ENCODE measurements around the gene TBC1D8. TPM values are rescaled to one million over a fixed set of nuclear protein-coding genes. Genes with fewer than 3 reads are reported as not detected.

Gene TBC1D8
- total RNA-seq, 1 experiment from 2014 or later: 0.97 TPM

DNA sequence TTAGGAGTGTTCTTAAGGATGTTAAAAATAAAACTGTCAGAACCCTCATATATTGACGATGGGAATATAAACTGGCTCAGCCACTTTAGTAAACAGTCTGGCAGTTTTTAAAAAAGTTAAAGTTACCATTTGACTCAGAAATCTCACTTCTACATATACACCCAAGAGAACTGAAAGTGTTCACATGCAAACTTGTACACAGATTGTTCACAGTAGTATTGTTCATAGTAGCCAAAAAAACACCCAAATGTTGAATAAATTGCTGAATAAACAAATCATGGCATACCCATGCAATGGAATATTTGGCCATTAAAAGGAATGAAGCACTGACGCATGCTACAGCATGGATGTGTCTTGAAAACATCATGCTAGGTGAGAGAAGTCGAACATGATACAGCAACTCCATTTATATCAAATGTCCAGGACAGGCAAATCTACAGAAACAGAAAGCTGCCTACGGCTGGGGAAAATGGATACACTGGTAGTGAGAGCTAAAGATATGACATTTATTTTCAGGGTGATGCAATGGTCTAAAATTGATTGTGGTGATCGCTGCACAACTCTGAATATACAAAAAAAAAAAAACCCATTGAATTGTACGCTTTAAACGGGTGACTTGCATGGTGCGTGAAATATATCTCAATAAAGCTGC lies 139.0 kb downstream of the TBC1D8 start:
- Histone ChIP-seq H3K4me2 (ENCODE audit: low read depth, low read length, poor library complexity, severe bottlenecking) (no peak overlapping the region), H3K27ac (ENCODE audit: low read length) (no peak overlapping the region), H2AFZ (ENCODE audit: low read length) (no peak overlapping the region), H4K20me1 (ENCODE audit: insufficient read depth, low read depth, low read length) (no peaks in the 10 kb centered on the region), H3K9me2 (replicated peaks; ENCODE audit: insufficient read depth, low read length) (no peaks in the 10 kb centered on the region), H3K27me3 (ENCODE audit: low read length) (no peaks in the 10 kb centered on the region), H3K36me3 (ENCODE audit: insufficient read depth, low read length) (peaks cover 9% of the 10 kb centered on the region; the same call in 1 of the 2 replicates), H3K4me1 (ENCODE audit: low read length) (no peaks in the 10 kb centered on the region), H3K9ac (ENCODE audit: low read length) (no peak overlapping the region), H3K4me3 (ENCODE audit: low read length) (no peak overlapping the region), H3K79me2 (ENCODE audit: low read length) (no peaks in the 10 kb centered on the region), H3K9me3 (ENCODE audit: low read length) (no peaks in the 10 kb centered on the region)
- no peak for DNase-seq

DNA sequence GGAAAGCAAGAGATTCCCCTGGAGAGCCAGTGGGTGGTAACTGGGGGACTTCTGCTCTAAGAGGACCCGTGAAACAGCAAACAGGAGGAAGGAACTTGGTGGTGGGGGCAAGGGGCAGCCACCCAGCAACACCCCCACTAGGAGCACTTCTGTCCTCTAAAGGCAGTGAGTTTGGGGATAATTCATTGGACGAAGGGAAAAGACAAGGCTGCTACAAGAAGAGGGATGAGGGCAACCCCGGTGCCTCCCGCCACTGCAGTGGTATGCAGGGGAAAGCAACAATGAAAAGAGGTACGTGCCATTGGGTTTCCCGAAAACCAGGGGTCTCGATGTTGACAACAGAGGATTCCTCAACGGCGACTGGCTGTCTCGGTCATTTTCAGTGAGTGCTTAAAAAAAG lies 140.0 kb downstream of the TBC1D8 start:
- Histone ChIP-seq H3K79me2 (ENCODE audit: low read length) (no peaks in the 10 kb centered on the region), H3K36me3 (ENCODE audit: insufficient read depth, low read length) (peaks cover 19% of the 10 kb centered on the region), H3K9me2 (replicated peaks; ENCODE audit: insufficient read depth, low read length) (no peaks in the 10 kb centered on the region), H4K20me1 (ENCODE audit: insufficient read depth, low read depth, low read length) (0 out of 2 replicates have a peak, but pooled peaks cover 4% of the 10 kb centered on the region), H3K9ac (ENCODE audit: low read length) (no peak overlapping the region), H3K4me3 (ENCODE audit: low read length) (no peak overlapping the region), H2AFZ (ENCODE audit: low read length) (no peak overlapping the region), H3K27ac (ENCODE audit: low read length) (no peak overlapping the region), H3K27me3 (ENCODE audit: low read length) (no peaks in the 10 kb centered on the region), H3K4me2 (ENCODE audit: low read depth, low read length, poor library complexity, severe bottlenecking) (no peak overlapping the region), H3K9me3 (ENCODE audit: low read length) (no peaks in the 10 kb centered on the region), H3K4me1 (ENCODE audit: low read length) (no peaks in the 10 kb centered on the region)
- DNase-seq: no peak

GRCh38 chr2:101007415-101008345 lies 143.5 kb downstream of the TBC1D8 start:
- Histone ChIP-seq H3K9ac (ENCODE audit: low read length) (no peak overlapping the region), H3K9me3 (ENCODE audit: low read length) (no peaks in the 10 kb centered on the region), H3K27me3 (ENCODE audit: low read length) (no peaks in the 10 kb centered on the region), H4K20me1 (ENCODE audit: insufficient read depth, low read depth, low read length) (peaks cover 26% of the 10 kb centered on the region), H3K79me2 (ENCODE audit: low read length) (peaks cover 17% of the 10 kb centered on the region), H3K9me2 (replicated peaks; ENCODE audit: insufficient read depth, low read length) (no peaks in the 10 kb centered on the region), H3K4me2 (ENCODE audit: low read depth, low read length, poor library complexity, severe bottlenecking) (no peak overlapping the region), H3K4me3 (ENCODE audit: low read length) (no peak overlapping the region), H3K36me3 (ENCODE audit: insufficient read depth, low read length) (peaks cover 53% of the 10 kb centered on the region), H3K4me1 (ENCODE audit: low read length) (peaks cover 13% of the 10 kb centered on the region), H2AFZ (ENCODE audit: low read length) (no peak overlapping the region), H3K27ac (ENCODE audit: low read length) (no peak overlapping the region)
- DNase-seq: peak; percentile 42

DNA sequence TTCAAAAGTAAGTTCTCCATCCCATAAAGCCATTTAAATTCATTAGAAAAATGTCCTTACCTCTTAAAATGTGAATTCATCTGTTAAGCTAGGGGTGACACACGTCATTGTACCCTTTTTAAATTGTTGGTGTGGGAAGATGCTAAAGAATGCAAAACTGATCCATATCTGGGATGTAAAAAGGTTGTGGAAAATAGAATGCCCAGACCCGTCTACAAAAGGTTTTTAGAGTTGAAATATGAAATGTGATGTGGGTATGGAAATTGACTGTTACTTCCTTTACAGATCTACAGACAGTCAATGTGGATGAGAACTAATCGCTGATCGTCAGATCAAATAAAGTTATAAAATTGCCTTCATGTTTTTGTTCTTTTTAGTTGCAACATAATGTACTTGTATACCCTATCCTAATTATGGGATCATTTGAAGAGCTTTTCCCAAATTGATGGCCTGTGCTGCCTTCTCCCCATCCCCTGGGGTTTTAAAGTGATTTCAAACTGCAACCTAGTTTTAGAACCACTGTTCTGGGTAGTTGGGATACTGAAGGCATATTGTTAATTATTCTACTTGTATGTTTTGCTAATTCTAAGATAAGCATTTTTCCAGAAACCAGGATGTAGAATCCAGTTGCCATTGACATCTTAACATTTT lies 145.0 kb downstream of the TBC1D8 start:
- H3K9me2 ChIP-seq (replicated peaks; ENCODE audit: insufficient read depth, low read length): no peaks in the 10 kb centered on the region; the same call in 1 of the 2 replicates
- H3K9ac ChIP-seq (ENCODE audit: low read length): no peak overlapping the region
- peaks cover 28% of the 10 kb centered on the region for H4K20me1 ChIP-seq (ENCODE audit: insufficient read depth, low read depth, low read length)
- H3K79me2 ChIP-seq (ENCODE audit: low read length): peaks cover 23% of the 10 kb centered on the region
- H3K36me3 ChIP-seq (ENCODE audit: insufficient read depth, low read length): peaks cover 57% of the 10 kb centered on the region
- no peak overlapping the region for H2AFZ ChIP-seq (ENCODE audit: low read length)
- no peak overlapping the region for H3K4me2 ChIP-seq (ENCODE audit: low read depth, low read length, poor library complexity, severe bottlenecking)
- H3K4me1 ChIP-seq (ENCODE audit: low read length): peaks cover 19% of the 10 kb centered on the region
- H3K4me3 ChIP-seq (ENCODE audit: low read length): no peak overlapping the region
- no peaks in the 10 kb centered on the region for H3K9me3 ChIP-seq (ENCODE audit: low read length)
- H3K27me3 ChIP-seq (ENCODE audit: low read length): no peaks in the 10 kb centered on the region
- no peak overlapping the region for H3K27ac ChIP-seq (ENCODE audit: low read length)
- no peak for DNase-seq

- H3K27ac ChIP-seq (ENCODE audit: low read length): no peak overlapping the region
- peaks cover 28% of the 10 kb centered on the region for H4K20me1 ChIP-seq (ENCODE audit: insufficient read depth, low read depth, low read length)
- no peak overlapping the region for H3K9ac ChIP-seq (ENCODE audit: low read length)
- H3K4me1 ChIP-seq (ENCODE audit: low read length): peaks cover 19% of the 10 kb centered on the region
- peaks cover 57% of the 10 kb centered on the region for H3K36me3 ChIP-seq (ENCODE audit: insufficient read depth, low read length)
- H3K4me2 ChIP-seq (ENCODE audit: low read depth, low read length, poor library complexity, severe bottlenecking): no peak overlapping the region
- no peak for DNase-seq
- H3K9me3 ChIP-seq (ENCODE audit: low read length): no peaks in the 10 kb centered on the region
- no peaks in the 10 kb centered on the region for H3K27me3 ChIP-seq (ENCODE audit: low read length)
- H3K4me3 ChIP-seq (ENCODE audit: low read length): no peak overlapping the region
- H3K79me2 ChIP-seq (ENCODE audit: low read length): peaks cover 23% of the 10 kb centered on the region
- no peak overlapping the region for H2AFZ ChIP-seq (ENCODE audit: low read length)
- no peaks in the 10 kb centered on the region; the same call in 1 of the 2 replicates for H3K9me2 ChIP-seq (replicated peaks; ENCODE audit: insufficient read depth, low read length)
These were observed 146.4 kb downstream of the TBC1D8 start for GRCh38 chr2:101004620-101005325.

DNA sequence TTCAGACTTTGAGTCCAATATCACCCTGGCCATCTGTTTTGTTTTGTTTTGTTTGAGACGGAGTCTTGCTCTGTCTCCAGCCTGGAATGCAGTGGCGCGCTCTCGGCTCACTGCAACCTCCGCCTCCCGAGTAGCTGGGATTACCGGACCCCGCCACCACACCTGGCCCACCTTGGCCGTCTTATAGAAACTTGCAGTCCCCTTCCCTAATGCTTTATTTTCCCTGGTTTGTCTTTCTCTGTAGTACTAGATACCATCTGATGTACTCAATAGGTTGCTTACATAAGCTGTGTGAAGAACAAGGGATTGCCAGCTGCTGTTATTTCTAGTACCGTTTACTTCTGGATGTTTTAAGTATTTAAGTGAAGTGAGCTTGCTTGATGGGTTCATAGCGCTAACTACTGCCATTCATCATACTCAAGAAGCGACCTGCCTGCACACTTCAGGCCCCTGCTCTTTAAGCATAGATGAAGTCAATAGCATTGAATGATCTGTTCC lies 147.9 kb downstream of the TBC1D8 start:
- no peak for DNase-seq
- H3K79me2 ChIP-seq (ENCODE audit: low read length): peaks cover 23% of the 10 kb centered on the region
- peaks cover 57% of the 10 kb centered on the region for H3K36me3 ChIP-seq (ENCODE audit: insufficient read depth, low read length)
- no peaks in the 10 kb centered on the region; the same call in 1 of the 2 replicates for H3K9me2 ChIP-seq (replicated peaks; ENCODE audit: insufficient read depth, low read length)
- peaks cover 19% of the 10 kb centered on the region for H3K4me1 ChIP-seq (ENCODE audit: low read length)
- no peaks in the 10 kb centered on the region for H3K27me3 ChIP-seq (ENCODE audit: low read length)
- peaks cover 28% of the 10 kb centered on the region for H4K20me1 ChIP-seq (ENCODE audit: insufficient read depth, low read depth, low read length)
- no peak overlapping the region for H2AFZ ChIP-seq (ENCODE audit: low read length)
- H3K27ac ChIP-seq (ENCODE audit: low read length): peak overlapping the region; percentile 82; the same call in 1 of the 2 replicates
- H3K4me2 ChIP-seq (ENCODE audit: low read depth, low read length, poor library complexity, severe bottlenecking): peak overlapping the region; percentile 94
- no peaks in the 10 kb centered on the region for H3K9me3 ChIP-seq (ENCODE audit: low read length)
- peak overlapping the region; percentile 94 for H3K9ac ChIP-seq (ENCODE audit: low read length)
- H3K4me3 ChIP-seq (ENCODE audit: low read length): peak overlapping the region; percentile 98

GRCh38 chr2:101002562-101003277 lies 148.5 kb downstream of the TBC1D8 start:
- Histone ChIP-seq H3K36me3 (ENCODE audit: insufficient read depth, low read length) (peaks cover 53% of the 10 kb centered on the region), H3K9ac (ENCODE audit: low read length) (peak overlapping the region; percentile 94), H2AFZ (ENCODE audit: low read length) (no peak overlapping the region), H3K4me2 (ENCODE audit: low read depth, low read length, poor library complexity, severe bottlenecking) (peak overlapping the region; percentile 94), H4K20me1 (ENCODE audit: insufficient read depth, low read depth, low read length) (peaks cover 28% of the 10 kb centered on the region), H3K4me1 (ENCODE audit: low read length) (peaks cover 19% of the 10 kb centered on the region), H3K9me2 (replicated peaks; ENCODE audit: insufficient read depth, low read length) (no peaks in the 10 kb centered on the region; the same call in 1 of the 2 replicates), H3K27ac (ENCODE audit: low read length) (peak overlapping the region; percentile 82), H3K27me3 (ENCODE audit: low read length) (no peaks in the 10 kb centered on the region), H3K4me3 (ENCODE audit: low read length) (peak overlapping the region; percentile 98), H3K9me3 (ENCODE audit: low read length) (no peaks in the 10 kb centered on the region), H3K79me2 (ENCODE audit: low read length) (peaks cover 23% of the 10 kb centered on the region)
- no peak for DNase-seq

Data from Karpas-422 (cell line).